ENCODE measurements around the gene KRTAP12-1.
"Not testable (repeated sequence)": the region's sequence is repeated elsewhere in the genome, so short reads cannot be mapped to it uniquely, and the experiment has no call there.

DNA sequence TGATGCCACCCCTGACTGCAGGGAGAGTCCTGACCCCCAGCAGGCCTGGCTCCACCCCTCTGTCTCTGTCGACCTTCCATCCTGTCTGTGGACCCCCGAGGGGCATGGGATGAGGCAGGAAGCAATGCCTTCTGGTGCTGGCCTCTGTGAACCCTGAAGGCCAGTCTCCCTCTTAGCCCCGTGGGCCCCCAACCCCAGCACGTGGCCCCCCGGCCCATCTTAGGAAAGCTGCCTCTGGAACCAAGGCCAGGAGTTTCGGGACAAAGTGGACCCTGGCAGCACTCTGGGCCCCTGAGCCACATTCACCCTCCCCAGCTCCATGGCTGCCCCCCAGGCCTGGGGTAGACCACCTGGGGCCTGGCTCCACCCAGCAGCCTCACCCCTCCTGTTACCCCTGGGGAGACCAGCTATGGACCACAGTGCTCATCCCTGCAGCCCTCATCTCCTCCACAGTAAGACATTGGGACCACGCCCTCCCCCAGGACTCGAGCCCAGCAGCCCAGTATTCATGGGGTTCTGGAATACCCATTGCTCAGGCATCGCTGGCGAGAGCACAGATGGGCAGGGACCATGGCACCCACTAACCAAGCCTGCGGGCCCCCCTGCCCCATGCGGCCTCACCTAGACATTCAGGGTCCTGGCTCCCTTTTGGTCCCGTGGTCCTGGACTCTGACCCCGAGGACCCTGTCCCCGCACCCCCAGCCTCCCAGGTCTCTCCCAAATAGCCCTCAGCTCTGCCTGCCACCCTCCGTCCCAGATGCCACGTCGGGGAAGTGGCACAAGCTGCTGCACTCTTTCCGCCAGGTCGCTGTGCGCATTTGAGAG is 43.2 kb downstream of the KRTAP12-1 start:
- TF ChIP-seq, protein P1, sequence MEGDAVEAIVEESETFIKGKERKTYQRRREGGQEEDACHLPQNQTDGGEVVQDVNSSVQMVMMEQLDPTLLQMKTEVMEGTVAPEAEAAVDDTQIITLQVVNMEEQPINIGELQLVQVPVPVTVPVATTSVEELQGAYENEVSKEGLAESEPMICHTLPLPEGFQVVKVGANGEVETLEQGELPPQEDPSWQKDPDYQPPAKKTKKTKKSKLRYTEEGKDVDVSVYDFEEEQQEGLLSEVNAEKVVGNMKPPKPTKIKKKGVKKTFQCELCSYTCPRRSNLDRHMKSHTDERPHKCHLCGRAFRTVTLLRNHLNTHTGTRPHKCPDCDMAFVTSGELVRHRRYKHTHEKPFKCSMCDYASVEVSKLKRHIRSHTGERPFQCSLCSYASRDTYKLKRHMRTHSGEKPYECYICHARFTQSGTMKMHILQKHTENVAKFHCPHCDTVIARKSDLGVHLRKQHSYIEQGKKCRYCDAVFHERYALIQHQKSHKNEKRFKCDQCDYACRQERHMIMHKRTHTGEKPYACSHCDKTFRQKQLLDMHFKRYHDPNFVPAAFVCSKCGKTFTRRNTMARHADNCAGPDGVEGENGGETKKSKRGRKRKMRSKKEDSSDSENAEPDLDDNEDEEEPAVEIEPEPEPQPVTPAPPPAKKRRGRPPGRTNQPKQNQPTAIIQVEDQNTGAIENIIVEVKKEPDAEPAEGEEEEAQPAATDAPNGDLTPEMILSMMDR (IDR thresholded peaks at IDR 0.05), result not testable (repeated sequence)
- not testable (repeated sequence) for TF ChIP-seq POLR2A (IDR thresholded peaks at IDR 0.05)

Data from tibial nerve (tissue), 3 donors.